GM21447 (cell line): Measurements from ENCODE around the gene CFDP1.
A peak's percentile ranks its signal among the peaks of the same experiment; 100 is the strongest.

Experiments
- ATAC-seq: cut with Tn5 transposase; IDR thresholded peaks from one replicate; pipeline ENCODE4 v1.9.1; 2021; ENCODE audit not compliant: unreplicated experiment

The CFDP1 gene

DNA sequence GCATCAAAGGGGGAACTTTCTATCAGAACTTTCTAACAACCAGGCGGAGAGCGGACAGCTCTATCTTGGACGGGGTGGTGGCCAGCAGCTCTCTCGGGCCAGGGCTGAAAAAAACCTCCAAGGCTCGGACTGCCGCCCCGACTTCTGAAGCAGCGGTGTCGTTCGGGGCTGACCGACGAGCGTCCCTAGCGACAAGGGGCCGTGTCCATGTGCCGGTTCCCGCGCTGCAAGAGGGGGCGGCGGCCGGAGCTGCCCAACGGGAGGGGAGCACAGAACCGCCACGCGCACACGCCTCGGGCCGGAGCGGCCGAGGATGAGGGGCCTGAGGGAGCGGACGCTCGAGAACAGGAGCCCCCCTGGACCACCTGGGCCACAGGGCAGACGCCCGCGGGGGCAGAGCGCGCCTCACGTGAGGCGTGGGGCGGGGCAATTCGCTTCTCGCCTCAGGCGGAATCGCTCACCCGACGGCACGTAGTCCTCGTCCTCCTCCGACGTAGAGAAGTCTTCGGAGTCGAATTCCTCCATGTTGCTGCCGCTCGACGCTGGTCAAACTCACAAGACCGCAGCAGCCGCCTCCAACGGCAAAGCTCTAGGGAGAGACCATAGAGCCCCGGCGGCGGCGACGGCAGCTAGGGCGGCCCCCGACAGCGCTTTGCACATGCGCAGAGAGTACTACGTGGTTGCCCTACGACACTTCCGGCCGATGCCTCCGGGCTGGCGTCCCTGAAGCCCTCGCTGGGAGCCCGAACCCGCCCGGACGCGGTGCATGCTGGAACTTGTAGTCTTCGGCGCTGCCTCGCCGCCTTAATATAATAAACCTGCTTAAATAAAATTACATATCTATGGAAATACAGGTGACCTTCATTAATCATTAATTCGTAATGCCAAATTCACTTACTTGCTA is at the start of gene CFDP1:
TSS of gene CFDP1 (minus strand) at position 676 of the 904 bp plus-strand sequence. CDS start at position 525, 151 bp downstream.
- peak; percentile 89 for ATAC-seq

DNA sequence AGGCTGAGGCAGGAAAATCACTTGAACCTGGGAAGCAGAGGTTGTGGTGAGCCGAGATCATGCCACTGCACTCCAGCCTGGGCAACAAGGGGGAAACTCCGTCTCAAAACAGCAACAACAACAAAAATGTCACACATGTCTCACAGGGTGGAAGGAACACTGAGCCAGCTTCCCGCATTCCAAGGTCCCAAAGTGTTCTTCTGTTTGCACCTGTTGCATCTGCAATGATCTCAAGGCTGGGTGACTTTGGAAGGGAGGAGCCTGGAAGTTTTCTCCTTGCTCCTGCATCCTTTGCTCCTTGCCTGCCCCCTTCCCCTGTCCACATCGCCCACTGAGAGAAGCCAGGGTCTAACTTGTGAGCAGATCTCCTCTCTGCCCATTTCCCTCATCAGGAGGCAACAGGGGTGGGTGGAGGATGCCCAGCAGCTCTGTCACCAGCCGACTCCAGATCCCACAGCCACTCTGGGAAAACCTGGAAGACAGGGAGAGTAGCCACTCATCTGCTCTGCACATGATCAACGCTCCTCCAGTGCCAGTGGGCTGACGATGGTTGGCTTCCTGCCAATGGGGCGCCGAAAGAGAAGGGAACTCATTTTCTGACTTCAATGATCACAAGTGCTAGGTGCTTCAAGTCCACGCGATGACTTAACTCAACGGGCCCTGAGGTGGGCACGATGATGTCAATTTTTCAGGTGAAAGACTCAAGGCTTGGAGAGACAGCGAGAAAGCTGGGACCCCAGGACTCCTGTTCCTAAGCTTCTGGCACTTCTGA is 49.3 kb upstream of the CFDP1 start:
- no peak for ATAC-seq

DNA sequence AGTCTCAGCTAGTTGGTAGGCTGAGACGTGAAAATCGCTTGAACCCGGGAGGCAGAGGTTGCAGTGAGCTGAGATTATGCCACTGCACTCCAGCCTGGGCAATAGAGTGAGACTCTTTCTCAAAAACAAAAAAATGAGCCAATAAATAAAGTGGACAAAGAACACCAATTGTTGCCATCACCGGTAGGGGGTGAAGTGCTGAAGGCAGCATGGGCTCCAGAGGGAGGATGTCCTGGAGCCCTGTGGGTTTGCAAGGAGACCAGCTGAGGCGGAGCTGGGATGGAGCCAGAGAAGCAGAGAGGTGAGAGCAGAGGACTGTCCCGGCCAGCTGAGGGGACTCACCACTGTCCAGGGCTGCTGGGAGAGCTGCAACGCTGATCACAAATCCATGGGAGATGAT is 48.2 kb upstream of the CFDP1 start:
- ATAC-seq = no peak

DNA sequence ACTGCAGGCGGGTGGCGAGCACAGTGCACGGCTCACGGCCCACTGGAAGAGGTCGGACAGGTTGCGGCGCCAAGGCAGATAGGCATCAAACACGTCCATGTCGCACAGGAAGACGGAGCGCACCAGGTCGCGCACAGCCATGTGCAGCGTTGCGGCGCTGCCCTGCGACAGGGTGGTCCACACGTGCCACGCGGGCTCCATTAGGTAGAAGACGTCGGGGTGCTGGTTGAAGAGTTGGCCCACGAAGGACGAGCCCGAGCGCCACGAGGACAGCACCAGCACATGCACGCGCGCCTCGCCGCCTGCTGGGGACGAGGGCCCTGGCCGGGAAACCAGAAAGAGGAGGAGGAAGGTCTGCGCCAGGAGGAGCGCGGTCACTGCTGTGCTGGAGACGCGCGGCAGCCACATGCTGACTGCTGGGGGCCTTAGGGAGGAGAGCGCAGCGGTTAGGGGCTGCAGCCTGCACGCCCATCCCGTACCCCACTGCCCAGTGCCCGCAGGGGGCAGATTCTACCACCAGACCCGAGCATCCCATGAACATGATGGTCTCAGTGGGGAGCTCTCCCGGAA is 46.2 kb upstream of the CFDP1 start:
- no peak for ATAC-seq

DNA sequence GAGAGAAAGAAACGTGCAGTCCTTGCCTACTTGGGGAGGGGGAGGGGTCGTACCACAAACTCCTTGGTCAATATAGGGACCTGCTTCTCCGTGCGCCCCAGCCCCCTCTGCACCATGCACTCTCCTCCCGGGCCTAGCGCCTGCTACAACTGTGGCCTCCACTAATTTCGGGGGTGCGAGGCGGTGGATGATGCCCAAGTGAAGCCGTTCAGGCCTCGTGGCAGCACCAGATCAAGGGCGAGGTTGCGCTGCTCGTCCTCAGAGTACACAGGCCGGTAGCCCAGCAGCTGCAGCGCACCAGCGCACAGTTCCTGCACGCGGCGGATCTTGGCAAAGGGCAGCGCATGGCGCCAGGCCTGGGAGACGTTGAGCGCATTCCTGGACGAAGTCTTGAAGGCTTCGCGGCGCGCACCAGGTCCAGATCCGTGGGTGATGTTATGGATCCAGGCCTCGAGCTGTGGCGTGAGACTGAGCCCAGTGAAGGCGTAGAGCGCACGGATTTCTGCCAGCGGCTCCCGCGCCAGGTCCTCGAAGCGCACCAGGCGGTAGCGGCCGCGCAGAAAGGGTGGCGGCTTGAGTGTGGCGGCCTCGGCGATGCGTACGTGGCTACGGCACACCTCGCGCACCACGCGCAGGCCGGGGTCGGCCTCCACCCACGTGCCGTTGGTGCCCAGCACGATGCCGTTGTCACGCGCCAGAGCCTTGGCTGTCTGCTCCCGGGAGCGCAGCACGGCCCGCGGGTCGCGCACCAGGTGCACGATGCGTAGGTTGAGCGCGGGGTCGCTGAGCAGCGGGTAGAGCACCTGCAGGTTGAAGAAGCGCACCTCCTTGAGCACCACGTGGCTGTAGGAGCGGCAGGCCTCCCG is 45.4 kb upstream of the CFDP1 start:
- no peak for ATAC-seq

DNA sequence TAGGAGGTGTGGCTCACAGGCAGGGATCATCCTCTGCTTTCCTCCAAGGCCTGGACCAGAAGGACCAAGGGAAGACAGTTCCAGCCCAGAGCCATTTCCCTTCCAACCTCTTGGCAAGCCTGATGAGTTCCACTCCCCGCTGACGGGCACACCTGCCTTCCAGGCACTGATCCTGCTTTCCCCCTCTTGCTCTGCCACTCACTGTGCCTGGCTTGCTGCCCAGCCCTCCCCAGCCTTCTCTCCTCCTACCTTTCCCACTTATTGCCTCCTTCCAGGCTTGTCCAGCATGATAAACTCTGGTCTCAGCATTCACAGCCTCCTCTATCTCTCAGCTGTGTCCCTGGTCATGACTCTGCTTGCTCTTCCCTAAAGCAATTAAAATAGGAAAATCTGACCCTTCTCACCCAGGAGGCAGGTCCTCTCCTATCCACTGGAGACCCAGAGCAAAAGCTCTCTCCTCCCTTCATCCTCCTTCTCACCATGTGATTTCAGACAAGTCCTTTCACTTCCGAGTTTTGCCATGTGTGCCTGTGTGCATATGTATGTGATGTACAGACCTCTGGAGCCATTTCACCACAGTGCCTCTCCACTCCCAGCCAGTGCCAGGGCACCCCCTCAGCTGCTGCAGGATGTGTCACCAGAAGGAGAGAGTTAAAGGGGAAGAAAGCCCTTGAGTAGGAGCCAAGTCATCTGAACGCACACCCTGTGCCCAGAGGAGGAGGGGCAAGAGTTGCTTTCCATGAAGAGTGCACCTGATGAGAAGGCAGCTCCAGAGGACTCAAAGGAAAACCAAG is 44.6 kb upstream of the CFDP1 start:
- no peak for ATAC-seq

DNA sequence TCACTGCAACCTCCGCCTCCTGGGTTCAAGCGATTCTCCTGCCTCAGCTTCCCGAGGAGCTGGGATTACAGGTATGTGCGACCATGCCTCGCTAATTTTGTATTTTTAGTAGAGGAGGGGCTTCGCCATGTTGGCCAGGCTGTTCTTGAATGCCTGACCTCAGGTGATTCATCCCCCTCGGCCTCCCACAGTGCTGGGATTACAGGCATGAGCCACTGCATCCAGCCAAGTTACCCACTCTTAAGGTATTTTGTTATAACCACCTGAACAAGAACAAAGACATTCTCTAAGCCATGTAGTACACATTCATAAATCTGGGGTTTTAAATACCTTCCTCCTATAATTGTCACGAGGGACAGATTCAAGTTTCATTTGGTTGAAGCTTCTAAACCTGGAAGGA is 43.5 kb upstream of the CFDP1 start:
- ATAC-seq = no peak

DNA sequence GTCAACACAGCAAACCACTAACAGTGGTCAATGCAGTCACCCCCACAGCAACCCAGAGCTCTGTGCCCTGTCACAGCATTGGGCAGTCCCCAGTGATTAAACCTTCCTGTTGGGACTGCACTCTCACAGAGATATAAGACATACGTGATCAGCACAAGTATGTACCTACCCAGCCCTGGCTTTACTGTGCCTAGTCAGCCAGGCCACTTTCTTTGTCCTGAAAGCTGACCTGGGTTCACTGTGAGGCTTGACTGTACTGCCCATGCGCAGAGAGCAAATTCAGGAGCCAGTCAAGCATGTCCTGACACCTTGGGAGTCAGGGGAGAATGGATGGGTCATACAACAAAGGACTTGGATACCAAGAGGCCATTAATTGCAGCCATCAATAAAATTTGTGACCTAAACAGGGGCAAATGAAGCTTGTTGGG is 42.1 kb upstream of the CFDP1 start:
- ATAC-seq = no peak

DNA sequence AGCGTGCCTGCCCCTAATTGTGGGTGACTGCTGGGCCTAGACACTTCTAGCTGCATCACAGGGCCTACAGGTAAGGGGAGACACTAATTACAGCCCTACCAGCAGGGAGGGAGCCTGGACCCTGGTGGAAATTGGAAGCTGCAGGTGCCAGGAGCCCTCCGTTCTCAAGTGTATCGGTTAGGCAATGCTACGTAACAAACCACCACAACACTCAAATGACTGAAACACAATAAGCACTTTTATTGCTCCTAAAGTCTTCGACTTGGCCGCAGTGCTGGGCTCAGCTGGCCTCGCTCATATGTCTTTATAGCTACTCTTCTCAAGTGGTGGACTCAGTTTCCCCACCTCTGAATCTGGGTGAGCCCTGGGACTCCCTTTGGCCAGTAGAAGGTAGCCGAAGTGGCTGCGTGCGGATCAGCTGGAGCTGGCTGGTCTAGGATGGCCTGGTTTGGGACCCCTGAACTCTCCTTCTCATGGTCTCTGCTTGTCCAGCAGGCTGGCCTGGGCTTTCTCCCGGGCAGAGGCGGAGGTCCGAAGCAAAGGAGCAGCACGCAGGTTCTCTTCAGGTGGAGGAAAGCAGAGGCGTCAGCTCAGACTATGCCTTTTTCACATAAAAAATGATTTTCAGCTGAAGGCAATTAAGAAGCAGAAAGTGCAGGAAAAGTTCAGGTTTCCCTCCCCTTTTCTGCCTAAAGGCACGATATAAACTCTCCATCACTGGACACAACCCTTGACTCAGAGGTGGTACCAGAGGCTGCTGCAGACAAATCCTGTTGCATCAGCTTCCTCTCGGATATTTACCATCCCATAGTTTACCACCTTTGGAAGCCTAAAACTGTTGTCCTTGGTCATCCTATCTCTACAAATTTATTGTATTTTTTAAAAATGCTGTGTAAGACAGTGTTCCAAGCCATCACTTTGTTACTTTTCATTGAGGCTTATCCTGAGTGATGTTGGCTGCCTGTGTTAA is 39.9 kb upstream of the CFDP1 start:
- no peak for ATAC-seq

DNA sequence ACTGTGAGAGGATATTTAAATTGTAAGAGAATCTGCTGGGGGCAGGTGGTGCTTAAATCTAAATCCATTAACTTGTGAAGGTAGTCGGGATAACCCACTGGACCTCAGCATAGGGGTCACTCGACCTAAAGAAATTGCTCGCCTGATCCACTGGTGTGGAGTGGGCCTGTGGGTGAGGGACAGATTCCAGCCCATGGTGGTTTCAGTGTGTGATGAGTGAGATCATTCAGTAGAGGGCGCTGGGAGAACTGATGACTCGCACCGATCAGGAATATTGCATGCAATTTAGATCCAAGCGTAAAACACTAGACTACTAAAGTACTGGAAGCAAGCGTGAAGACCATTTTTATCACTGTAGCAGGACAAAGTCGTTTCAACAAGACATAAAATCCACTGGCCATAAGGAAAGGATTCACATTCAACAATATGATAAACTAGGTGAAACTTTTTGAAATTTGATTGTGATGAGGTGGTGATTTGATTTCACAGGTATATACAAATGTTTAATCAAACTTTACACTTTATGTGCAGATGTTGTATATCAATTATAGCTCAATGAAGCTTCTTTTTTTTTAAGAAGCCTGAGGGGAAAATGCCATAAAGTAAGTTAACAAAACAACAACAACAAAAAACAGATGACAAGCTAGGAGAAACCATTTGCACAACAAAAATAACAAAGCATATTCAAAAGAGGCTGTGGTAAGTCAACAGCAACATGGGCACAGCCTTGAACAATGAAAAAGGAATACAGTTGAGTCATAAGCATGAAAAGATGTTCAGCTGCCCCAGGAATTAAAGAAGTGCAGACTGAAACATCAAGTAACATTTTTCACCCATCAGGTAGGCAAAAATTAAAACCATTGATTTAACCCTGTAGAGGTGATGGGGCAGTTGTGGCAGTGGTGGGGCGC is 38.7 kb upstream of the CFDP1 start:
- ATAC-seq = peak; percentile 78

DNA sequence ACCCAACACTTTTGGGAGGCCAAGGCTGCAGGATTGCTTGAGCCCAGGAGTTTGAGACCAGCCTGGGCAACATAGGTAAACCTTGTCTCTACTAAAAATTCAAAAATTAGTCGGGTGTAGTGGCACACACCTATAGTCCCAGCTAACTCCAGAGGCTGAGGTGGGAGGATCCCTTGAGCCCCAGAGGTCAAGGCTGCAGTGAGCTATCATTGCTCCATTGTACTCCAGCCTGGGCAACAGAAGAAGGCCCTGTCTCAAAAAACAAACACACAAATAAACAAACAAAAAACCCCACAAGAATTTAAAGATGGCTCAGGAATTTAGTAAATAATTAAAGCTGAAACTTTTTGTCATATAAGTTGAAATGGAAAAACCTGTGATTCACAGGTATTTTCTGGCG is 33.5 kb upstream of the CFDP1 start:
- no peak for ATAC-seq

DNA sequence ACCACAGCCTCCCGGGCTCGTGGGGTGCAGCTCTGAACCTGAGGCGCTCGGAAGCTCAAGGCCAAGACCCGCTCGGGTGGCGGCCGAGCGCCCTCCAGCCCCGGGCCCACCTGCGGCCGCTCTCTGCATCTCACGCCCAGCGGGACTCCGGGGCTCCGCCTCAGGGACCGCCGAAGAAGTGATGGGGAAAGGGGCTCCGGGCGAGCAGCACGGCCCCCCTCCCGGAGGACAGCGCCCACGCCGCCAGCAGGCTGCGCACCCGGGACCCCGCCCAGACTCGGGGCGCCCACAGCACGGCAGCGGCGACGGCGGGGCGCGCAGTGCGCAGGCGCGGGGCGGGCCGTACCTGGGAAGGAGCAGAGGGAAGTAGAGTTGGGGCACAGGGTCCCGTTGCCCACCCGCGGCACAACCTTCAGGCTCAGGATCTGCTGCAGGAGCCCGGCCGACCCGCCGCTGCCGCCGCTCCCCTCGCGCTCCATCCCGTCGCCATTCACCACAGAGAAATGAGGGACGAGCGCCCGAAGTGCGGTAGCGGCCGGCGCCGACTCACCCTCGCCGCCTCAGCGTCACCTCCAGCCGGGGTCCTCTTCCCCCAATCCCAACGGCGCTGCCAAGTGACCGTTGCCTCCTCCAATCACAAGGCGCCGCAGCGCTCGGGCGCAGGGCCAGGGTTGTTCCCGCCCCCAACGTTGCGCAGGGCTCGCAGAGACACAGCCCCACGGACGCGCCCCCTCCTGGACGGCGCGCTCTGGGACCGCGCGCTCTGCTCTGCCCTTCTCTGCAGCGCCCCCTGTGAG is 31.0 kb upstream of the CFDP1 start, which contains the start of gene TMEM170A:
TSS of gene TMEM170A (minus strand) at position 568 of the 797 bp plus-strand sequence. CDS start at position 479, 89 bp downstream.
- peak; percentile 88 for ATAC-seq

DNA sequence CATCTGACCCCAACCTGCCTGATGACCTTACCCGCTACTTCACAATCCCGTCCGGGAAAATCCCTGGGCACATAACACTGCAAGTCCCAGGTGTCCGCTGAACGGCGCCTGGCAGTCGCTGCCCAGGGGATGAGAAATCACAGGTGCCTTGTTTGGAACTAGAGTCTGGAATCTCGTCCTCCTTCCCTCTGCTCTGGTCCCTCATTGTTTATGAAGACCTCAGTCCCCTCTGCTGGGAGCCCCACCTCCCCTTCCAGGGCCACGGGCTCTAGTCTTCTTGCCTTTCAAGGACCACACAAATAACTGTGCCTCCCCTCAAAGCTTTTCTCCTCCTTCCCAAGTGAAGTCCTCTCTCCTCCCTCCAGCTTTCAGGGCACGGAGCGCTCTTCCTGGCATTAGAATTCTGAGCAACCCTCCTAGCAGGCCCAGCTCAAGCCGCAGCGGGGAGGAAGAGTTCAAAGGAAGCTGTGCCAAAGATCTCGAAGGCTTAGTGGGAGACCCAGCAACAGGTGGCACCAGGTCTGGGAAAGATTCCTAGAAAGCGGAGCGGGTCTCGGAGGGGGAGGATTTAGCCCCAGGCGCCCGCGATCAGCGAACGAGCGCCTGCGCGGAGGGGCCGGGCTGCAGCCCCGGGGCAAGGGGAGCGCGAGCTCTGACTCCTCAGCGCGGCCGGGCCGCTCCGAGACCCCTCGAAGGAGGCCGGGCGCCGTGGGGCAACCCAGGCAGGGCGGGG is 30.3 kb upstream of the CFDP1 start:
- peak; percentile 13 for ATAC-seq

DNA sequence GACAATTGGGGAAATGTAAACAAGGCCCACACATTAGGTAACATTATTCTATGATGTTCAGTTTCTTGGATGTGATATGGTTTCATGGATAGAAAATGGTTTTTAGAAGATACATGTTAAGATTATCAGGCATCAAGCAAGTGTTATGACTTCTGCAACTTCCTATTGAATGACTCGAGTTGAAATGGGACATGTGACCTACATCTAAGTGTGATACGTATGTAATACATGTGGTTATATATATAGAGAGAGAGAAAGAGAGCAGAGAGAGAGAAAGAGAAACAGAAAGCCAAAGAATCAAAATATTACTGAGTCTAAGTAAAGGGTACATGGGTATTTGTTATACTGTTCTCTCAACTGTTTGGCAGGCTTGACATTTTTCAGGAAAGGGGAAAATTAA is 29.5 kb upstream of the CFDP1 start:
- peak; percentile 23 for ATAC-seq

DNA sequence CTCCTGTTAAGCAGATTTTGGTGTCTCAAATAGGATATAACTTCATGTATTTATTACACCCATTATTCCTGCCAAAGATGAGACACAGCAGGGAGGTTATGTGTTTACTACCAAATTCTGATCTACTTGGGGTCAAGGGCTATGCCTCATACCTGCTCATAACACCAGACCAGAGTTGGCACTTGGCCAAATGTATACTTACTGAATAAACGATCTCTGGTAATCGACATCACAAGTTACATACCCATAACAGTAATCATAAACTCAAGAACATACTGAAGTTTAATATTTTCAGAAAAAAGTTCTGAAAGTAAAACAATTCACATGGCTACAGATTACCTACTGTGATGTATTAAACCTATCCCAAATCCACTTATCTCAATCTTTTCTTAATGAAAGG is 28.3 kb upstream of the CFDP1 start:
- ATAC-seq = no peak

DNA sequence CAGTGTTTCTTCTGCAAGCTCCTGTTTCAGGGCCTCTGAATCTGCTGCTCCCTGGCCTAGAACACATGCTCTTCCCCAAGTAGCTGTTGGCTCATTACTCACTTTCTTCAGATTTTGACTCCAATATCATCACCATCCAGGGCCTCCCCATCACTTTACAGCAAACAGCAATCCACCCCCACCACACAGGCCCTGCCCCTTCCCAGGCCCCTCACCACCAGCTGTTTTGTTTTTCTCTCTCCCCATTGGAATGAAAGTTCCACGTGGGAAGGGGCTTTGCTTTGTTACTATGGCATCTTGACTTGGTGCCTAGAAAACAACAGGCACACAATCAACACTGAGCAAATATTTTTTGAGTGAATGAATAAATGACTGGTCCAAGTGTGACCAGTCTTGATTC is 27.1 kb upstream of the CFDP1 start:
- ATAC-seq = no peak
